GM12873 (cell line): ENCODE results near the gene GRK6.

ENCODE experiments used
- TF ChIP-seq, protein P1 (sequence below): IDR thresholded peaks from 2 replicates; pipeline ENCODE4 v1.5.1; 2012; ENCODE audit warnings: low read depth, mild to moderate bottlenecking, moderate library complexity, low read length, control low read depth; ENCODE audit not compliant: insufficient read depth; ENCODE audit errors: missing control alignments

The GRK6 gene

DNA sequence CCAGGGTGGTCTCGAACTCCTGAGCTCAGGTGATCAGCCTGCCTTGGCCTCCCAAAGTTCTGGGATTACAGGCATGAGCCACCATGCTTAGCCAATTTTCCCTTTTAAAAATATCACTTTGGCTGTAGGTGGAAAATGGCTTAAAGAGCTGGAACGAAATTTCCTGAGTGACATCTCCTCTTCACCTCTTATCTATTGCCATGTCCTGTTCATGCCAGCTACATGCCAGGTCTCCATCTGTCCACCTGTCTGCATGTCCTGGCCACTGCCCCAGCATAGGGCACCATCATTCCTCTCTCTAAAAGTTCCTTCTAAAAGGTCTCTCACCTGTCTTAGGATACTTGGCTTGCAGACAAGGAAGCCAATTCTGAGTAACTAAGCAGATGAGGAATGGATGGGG, 2.8 kb upstream of the GRK6 start:
- TF ChIP-seq, protein P1, sequence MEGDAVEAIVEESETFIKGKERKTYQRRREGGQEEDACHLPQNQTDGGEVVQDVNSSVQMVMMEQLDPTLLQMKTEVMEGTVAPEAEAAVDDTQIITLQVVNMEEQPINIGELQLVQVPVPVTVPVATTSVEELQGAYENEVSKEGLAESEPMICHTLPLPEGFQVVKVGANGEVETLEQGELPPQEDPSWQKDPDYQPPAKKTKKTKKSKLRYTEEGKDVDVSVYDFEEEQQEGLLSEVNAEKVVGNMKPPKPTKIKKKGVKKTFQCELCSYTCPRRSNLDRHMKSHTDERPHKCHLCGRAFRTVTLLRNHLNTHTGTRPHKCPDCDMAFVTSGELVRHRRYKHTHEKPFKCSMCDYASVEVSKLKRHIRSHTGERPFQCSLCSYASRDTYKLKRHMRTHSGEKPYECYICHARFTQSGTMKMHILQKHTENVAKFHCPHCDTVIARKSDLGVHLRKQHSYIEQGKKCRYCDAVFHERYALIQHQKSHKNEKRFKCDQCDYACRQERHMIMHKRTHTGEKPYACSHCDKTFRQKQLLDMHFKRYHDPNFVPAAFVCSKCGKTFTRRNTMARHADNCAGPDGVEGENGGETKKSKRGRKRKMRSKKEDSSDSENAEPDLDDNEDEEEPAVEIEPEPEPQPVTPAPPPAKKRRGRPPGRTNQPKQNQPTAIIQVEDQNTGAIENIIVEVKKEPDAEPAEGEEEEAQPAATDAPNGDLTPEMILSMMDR: no peak

DNA sequence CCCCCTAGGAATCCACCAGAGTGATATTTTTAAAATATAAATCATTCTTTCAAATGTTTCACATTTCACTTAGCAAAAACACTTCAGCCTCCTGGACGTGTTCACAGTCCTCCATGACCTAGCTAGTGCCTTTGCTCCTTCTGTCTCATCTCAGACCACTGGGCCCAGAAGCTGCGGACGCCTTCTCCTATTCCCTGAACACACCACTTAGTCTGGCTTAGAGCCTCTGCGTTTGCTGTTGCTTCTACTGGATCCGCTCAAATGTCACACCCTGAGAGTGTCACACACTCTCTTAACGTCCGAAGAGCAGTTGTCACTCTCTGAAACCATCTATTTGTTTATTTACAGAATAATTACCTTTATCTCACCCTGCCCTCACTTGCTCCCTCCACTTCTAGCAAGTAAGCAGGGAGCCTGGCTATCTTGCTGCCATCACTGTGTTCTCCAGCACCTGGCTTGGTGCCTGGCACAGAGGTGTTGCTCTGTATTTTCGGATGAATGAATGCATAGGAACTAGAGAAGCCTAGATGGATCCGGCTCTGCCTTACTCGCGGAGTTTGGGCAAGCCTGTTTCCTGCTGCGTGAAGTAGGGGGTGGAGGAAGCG, 1.2 kb upstream of the GRK6 start:
- TF ChIP-seq, protein P1: no peak

DNA sequence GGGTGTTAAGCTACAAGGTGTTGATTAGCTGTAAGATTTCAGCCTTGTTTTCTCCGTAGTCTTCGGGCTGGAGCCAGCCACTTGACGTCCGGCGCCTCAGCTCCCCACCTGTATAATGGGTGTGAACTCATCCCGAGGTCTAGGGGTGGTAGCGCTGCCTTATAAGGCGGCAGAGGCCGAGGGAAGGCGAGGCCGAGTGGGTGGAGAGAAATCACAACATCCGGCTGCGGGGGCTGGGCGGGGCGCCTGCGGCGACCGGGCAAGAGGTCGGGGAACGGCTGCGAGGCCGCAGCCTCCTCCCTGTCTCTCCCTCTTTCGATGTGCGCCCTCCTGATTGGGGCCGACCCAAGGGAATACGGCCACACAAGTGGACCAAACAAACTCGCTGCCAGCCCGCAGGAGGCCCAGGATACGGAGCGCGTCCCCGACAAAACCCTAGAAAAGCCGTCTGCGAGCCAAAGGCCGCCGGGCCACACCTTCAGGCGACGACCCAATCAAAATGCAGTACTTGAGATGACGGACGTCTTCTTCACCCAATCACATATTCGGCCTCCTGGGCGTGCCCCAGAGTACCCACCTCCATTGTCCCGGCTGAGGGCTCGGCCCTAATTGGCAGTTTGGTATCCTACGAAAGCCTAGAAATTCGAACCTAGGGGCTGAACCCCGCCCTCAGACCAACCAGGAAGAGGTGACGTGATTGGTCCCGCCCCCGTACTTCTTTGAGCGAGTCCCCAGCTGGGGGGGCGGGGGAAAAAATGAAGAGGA, 493 bp upstream of the GRK6 start:
- TF ChIP-seq, protein P1: no peak

DNA sequence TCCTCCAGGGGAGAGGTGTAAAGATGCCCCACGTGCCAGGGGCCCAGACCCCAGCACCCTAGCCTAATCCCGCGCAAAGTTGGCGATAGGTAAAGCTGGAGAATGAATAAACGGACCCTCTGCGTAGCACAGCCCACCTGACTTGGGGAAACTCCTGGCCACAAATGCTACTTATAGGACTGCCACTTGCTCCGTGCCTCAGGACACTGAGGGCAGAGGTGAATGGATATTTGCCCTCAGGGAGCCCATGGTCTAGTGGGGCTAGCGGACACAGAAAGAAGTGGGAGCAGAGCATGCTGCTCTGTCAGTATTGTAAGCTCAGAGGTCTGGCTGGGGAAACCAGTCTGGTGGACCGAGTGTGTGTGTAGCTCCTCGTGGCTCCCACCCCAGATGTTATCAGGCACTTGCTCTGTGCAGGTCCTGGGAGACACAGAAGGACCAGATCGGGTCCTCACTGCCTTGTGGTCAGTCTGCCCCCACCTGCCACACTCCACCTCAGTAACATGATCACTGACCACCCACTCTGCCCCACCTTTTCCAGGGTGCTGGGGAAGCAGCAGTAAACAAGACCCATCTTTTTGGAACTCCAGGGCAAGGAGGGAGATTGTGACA, 841 bp downstream of the GRK6 start:
- TF ChIP-seq, protein P1: no peak

DNA sequence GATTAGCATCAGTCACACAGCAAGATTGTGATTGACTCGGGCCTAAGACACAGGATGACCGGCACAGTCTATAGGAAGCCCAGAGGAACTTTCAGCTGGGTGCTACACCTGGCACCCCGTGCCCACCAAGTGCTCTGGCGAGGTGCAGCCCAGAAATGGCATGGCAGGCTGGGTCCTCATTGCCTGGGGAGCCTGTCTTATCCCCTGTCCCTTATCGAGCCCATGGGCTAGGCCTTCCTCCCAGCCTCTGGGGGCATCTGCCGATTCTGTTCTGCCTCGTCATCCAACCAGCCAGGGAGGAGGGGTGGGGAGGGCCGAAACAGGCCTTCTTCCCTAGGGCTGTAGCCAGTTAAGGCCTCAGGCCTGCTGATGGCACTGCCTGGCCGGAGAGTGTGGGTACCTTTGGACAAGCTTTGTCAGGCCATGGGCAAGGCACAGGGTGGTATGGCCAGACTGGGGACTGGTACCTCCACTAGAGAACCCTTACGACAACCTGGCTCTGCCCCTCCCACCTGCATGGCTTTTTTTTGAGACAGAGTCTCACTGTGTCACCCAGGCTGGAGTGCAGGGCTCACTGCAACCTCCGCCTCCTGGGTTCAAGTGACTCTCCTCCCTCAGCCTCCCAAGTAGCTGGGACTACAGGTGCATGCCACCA, 1.6 kb downstream of the GRK6 start:
- TF ChIP-seq, protein P1: peak; percentile 19

DNA sequence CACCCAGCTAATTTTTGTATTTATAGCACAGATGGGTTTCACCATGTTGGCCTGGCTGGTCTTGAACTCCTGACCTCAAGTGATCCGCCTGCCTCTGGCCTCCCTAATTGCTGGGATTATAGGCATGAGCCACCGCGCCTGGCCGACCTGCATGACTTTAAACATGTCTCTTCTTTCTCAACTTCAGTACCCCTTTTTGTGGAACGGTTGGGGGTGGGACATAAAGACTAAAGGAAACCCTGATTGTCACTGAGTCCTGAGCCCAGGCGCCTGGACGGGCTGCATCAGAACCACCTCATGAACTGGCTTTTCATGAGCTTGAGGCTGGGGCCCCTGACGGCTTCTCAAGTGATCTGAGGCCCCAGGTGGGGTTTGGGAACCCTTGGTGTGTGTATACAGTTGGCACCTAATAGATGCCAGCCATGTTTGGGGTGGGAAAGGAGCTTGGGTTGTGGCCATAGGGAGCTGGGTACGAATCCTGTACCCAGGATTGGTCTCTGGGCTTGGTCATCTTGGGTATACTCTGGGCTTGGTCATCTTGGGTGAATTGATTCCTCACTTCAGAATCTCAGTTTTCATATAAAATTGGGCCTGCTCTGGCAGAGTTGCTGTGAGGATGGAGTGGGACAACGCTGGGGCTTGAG, 2.2 kb downstream of the GRK6 start:
- TF ChIP-seq, protein P1: no peak
